ENCODE data around the gene SENP1.
A peak's percentile ranks its signal among the peaks of the same experiment; 100 is the strongest.
"Not testable (repeated sequence)": the region's sequence is repeated elsewhere in the genome, so short reads cannot be mapped to it uniquely, and the experiment has no call there.

Gene SENP1

GRCh38 chr12:48111312-48111693 lies 5.4 kb upstream of the SENP1 start:
- not testable (repeated sequence) for DNase-seq (ENCODE audit: low read depth)

GRCh38 chr12:48110691-48111311 lies 4.9 kb upstream of the SENP1 start:
- DNase-seq (ENCODE audit: low read depth): no peak

- no peak for DNase-seq (ENCODE audit: low read depth)
Observed at GRCh38 chr12:48109424-48109823, 3.5 kb upstream of the SENP1 start.

- no peak for DNase-seq (ENCODE audit: low read depth)
Observed at GRCh38 chr12:48106681-48107613, 1.1 kb upstream of the SENP1 start.

GRCh38 chr12:48105321-48105866 lies 485 bp downstream of the SENP1 start:
- DNase-seq (ENCODE audit: low read depth): peak; percentile 20

GRCh38 chr12:48104531-48104930 lies 1.3 kb downstream of the SENP1 start:
- no peak for DNase-seq (ENCODE audit: low read depth)

- DNase-seq (ENCODE audit: low read depth): no peak
Observed at GRCh38 chr12:48092611-48093010, 13.3 kb downstream of the SENP1 start.

- no peak for DNase-seq (ENCODE audit: low read depth)
Observed at GRCh38 chr12:48086327-48086726, 19.6 kb downstream of the SENP1 start.

GRCh38 chr12:48084841-48085460 lies 20.9 kb downstream of the SENP1 start:
- no peak for DNase-seq (ENCODE audit: low read depth)

- no peak for DNase-seq (ENCODE audit: low read depth)
Observed at GRCh38 chr12:48084066-48084465, 21.8 kb downstream of the SENP1 start.

- DNase-seq (ENCODE audit: low read depth): no peak
Observed at GRCh38 chr12:48080821-48081220, 25.1 kb downstream of the SENP1 start.

GRCh38 chr12:48080285-48080684 lies 25.6 kb downstream of the SENP1 start:
- DNase-seq (ENCODE audit: low read depth): no peak

GRCh38 chr12:48078901-48079300 lies 27.0 kb downstream of the SENP1 start:
- DNase-seq (ENCODE audit: low read depth): peak; percentile 53

GRCh38 chr12:48077111-48077510 lies 28.8 kb downstream of the SENP1 start:
- no peak for DNase-seq (ENCODE audit: low read depth)

GRCh38 chr12:48075832-48076231 lies 30.0 kb downstream of the SENP1 start:
- no peak for DNase-seq (ENCODE audit: low read depth)

- no peak for DNase-seq (ENCODE audit: low read depth)
Observed at GRCh38 chr12:48074266-48074665, 31.6 kb downstream of the SENP1 start.

GRCh38 chr12:48072266-48072665 lies 33.6 kb downstream of the SENP1 start:
- no peak for DNase-seq (ENCODE audit: low read depth)

- no peak for DNase-seq (ENCODE audit: low read depth)
Observed at GRCh38 chr12:48071808-48072207, 34.1 kb downstream of the SENP1 start.

GRCh38 chr12:48070731-48071130 lies 35.1 kb downstream of the SENP1 start:
- DNase-seq (ENCODE audit: low read depth): no peak

GRCh38 chr12:48070033-48070432 lies 35.8 kb downstream of the SENP1 start:
- DNase-seq (ENCODE audit: low read depth): no peak

GRCh38 chr12:48069241-48069640 lies 36.6 kb downstream of the SENP1 start:
- peak; percentile 22 for DNase-seq (ENCODE audit: low read depth)

GRCh38 chr12:48068457-48068856 lies 37.4 kb downstream of the SENP1 start:
- no peak for DNase-seq (ENCODE audit: low read depth)
